Measurements from ENCODE around the gene CCDC191.
A peak's percentile ranks its signal among the peaks of the same experiment; 100 is the strongest.

CCDC191 gene

DNA sequence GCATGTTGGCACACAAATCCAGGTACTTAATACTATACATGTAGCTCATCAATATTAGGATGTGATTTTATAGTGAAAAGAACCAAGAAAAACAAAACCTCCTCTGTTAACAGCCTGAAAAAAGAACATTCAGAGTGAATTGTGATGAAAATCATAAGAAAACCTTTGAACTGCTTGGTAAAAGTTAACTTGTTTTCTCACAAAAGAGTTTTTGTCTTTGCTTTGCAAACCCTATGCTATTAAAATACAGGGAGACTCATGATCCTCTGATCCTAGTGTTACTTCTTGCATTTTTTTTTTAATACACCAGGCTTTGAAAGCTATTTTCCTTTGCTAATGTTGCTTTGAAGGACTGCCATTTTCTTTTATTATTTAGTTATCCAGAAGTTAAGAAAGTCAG lies 23.9 kb upstream of the CCDC191 start:
- no peak for TF ChIP-seq ZNF274 (IDR thresholded peaks at IDR 0.05; ENCODE audit: low read depth, low read length)
- H3K4me3 ChIP-seq (ENCODE audit: low read length) = no peak overlapping the region

DNA sequence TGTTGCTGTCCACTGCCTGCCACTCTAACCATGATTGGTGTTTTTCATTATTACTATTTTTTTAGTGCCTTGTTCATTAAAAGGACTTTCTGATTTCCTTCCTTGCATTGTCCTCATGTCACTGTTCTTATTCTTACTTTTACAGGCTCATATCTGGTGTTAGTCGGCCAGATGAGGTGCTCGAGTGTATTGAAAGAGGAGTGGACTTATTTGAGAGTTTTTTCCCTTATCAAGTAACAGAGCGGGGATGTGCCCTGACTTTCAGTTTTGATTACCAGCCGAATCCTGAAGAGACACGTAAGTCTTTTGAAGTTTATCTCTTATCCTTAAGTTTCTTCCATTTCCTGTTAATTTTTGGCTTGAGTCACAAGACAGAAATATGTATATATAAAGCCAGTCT lies 23.4 kb upstream of the CCDC191 start:
- H3K4me3 ChIP-seq (ENCODE audit: low read length) = no peak overlapping the region
- no peak for TF ChIP-seq ZNF274 (IDR thresholded peaks at IDR 0.05; ENCODE audit: low read depth, low read length)

DNA sequence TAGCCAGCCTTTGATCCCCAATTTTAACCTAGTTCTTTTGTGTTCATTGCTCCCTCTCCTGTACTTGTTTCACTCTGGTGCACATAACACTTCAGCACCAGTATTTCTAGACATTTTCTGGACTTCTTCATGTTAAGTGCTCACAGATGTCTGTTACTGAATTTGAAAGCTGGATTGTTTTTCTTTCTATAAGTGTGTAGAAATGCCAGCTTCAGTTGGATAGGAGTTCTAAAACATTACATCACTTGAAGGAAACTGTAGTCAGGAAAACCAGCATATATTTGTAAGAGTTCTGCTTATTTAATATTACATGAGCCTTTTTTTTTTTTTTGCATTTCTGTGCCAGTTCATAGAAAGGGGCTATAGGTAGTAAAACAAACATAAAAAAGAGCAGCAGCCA lies 21.8 kb upstream of the CCDC191 start:
- no peak for TF ChIP-seq ZNF274 (IDR thresholded peaks at IDR 0.05; ENCODE audit: low read depth, low read length)
- no peak overlapping the region for H3K4me3 ChIP-seq (ENCODE audit: low read length)

DNA sequence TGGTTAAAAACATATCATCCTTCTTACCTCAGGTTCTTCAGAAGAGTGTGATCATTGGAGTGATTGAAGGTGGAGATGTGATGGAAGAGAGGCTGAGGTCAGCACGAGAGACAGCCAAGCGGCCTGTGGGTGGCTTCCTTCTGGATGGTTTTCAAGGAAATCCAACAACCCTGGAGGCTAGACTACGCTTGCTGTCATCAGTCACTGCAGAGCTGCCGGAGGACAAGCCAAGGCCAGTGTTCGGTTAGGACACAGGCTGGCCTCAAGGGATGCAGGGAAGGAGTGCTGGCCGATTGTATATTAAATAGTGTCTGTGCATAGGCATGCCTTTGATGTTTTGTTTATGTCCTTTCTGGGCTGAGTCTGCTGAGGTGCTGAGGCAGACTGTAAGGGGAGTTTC lies 20.4 kb upstream of the CCDC191 start:
- H3K4me3 ChIP-seq (ENCODE audit: low read length) = no peak overlapping the region
- no peak for TF ChIP-seq ZNF274 (IDR thresholded peaks at IDR 0.05; ENCODE audit: low read depth, low read length)

DNA sequence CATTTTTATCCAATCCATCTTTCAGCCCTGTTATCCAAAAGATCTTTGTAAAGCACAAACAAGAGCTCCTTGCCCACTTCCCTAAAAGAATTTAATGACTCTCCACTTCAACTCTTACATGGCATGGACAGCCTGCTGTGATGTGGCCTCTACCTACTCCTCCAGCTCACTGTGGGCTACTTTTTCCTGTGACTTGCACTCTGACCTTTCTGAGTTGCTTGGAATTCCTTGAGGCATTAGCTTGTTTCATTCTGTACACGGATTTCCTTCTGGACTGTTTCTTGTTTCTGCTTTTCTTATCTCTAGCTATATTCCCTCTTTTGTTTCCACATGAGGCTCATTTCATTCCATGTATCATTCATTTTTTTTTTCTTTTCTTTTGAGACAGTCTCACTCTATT lies 15.5 kb upstream of the CCDC191 start:
- no peak overlapping the region for H3K4me3 ChIP-seq (ENCODE audit: low read length)
- no peak for TF ChIP-seq ZNF274 (IDR thresholded peaks at IDR 0.05; ENCODE audit: low read depth, low read length)

DNA sequence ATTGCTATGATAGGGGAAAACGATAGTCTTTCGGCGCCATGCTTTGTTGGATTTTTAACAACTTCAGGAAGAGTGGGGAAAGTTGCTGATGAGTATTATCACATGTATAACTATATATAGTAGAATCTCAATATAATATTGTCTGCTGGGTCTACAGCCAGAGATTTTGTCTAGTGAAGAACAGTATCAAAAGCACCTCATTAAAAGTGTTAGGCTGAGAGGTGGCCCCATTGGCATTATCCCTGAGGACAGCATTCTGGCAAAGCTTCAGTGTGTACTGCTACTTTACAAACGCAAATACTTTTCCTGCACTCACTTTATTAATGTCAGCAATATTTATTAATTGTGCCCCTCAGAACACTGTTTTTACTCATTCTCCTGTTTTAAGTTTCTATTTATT lies 12.0 kb upstream of the CCDC191 start:
- no peak for TF ChIP-seq ZNF274 (IDR thresholded peaks at IDR 0.05; ENCODE audit: low read depth, low read length)

GRCh38 chr3:114067804-114068203 lies 11.5 kb upstream of the CCDC191 start:
- TF ChIP-seq ZNF274 (IDR thresholded peaks at IDR 0.05; ENCODE audit: low read depth, low read length) = no peak
- no peak overlapping the region for H3K4me3 ChIP-seq (ENCODE audit: low read length)

More for the DNA sequence above, 12.0 kb upstream of the CCDC191 start:
- H3K4me3 ChIP-seq (ENCODE audit: low read length) = no peak overlapping the region

DNA sequence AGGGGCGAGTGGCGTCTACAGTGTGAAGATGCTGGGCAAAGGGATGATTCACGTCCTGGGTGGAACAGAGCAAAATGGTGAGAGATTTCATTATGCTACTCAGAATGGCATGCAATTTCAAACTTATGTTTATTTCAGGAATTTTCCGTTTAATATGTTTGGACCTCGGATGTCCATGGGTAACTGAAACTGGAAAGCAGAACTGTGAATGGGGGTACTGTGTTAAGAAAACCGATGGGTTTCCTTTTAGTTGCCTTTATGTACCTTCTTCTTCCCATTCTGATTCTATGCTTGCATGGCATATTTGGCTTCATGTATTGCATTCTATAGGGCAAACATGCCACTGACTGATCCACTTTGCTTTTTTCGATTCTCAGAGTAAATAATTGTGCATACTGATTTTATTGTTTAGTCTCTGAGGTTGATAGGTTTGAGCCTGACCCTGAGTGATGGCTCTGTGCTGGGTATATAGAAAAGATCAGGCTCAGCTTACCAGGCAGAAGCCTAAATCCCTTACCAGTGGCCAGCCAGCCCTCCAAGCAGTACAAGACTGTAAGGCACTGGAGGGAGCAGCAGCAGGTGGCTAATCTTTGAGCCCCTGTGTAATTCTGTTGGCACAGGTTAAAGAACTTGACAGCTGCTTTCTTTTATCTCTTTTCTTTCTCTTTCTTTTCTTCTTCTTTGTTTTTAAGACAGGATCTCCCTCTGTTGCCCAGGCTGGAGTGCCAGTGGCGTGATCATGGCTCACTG lies 4.8 kb upstream of the CCDC191 start:
- H3K4me3 ChIP-seq (ENCODE audit: low read length) = no peak overlapping the region
- no peak for TF ChIP-seq ZNF274 (IDR thresholded peaks at IDR 0.05; ENCODE audit: low read depth, low read length)

GRCh38 chr3:114058646-114059045 lies 2.3 kb upstream of the CCDC191 start:
- no peak for TF ChIP-seq ZNF274 (IDR thresholded peaks at IDR 0.05; ENCODE audit: low read depth, low read length)
- no peak overlapping the region for H3K4me3 ChIP-seq (ENCODE audit: low read length)

GRCh38 chr3:114057011-114057347 lies 653 bp upstream of the CCDC191 start:
- TF ChIP-seq ZNF274 (IDR thresholded peaks at IDR 0.05; ENCODE audit: low read depth, low read length) = no peak
- H3K4me3 ChIP-seq (ENCODE audit: low read length) = peak overlapping the region; percentile 91

DNA sequence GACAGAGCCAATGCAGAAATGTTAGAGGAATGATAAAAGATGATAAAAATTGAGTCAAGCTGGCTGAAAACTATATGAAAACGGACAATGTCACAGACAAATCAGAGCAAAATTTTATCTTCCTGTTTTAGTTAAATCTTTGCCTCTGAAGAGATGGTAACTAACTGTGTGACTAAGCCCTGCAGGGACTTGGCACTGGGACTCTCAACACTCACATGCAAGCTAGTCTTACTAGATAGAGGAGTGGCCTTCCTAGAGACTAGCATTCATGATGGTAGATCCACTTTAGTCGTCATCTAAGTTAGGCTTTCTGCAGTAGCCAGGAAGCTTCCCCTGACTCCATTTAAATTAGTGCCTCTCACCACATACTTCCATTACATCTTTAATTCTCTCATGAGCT lies 4.1 kb downstream of the CCDC191 start:
- TF ChIP-seq ZNF274 (IDR thresholded peaks at IDR 0.05; ENCODE audit: low read depth, low read length) = no peak
- no peak overlapping the region for H3K4me3 ChIP-seq (ENCODE audit: low read length)

GRCh38 chr3:114043205-114043604 lies 13.1 kb downstream of the CCDC191 start:
- TF ChIP-seq ZNF274 (IDR thresholded peaks at IDR 0.05; ENCODE audit: low read depth, low read length) = no peak
- H3K4me3 ChIP-seq (ENCODE audit: low read length) = no peak overlapping the region

DNA sequence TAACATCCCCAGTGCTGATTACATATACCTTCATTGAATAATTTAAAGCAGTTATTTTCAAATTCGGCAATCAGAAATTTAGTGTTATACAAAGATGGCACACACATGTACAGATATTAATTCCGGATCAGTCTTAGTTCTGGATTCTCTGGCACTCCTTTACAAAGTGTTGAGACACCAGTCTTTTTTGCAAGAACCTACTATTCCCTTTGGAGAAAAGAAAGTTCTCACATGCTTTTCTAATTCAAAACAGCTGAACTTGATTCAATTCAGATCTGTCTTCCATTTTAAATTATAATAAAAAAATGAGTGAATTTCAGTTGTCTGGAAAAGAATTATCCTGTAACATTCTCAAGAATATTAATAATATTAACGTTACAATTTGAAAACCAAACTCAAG lies 20.4 kb downstream of the CCDC191 start:
- no peak for TF ChIP-seq ZNF274 (IDR thresholded peaks at IDR 0.05; ENCODE audit: low read depth, low read length)
- no peak overlapping the region for H3K4me3 ChIP-seq (ENCODE audit: low read length)

- TF ChIP-seq ZNF274 (IDR thresholded peaks at IDR 0.05; ENCODE audit: low read depth, low read length) = no peak
- H3K4me3 ChIP-seq (ENCODE audit: low read length) = no peak overlapping the region
These were observed 21.4 kb downstream of the CCDC191 start for GRCh38 chr3:114034787-114035545.

GRCh38 chr3:114034211-114034610 lies 22.1 kb downstream of the CCDC191 start:
- TF ChIP-seq ZNF274 (IDR thresholded peaks at IDR 0.05; ENCODE audit: low read depth, low read length) = no peak
- no peak overlapping the region for H3K4me3 ChIP-seq (ENCODE audit: low read length)

Data from GM08714 (cell line).